CD4-positive, alpha-beta T cell (primary cell): Measurements from ENCODE around the gene MARCHF3. TPM values are rescaled to one million over a fixed set of nuclear protein-coding genes. Genes with fewer than 3 reads are reported as not detected.

Source experiments
- ATAC-seq: fragments of 200-7000 bp; cut with Tn5 transposase; one replicate; pipeline ENCODE4 v1.10.0; 2022; ENCODE audit warnings: mild to moderate bottlenecking; ENCODE audit not compliant: poor library complexity
- CTCF ChIA-PET: fragments of 350-600 bp; sonication (Branson Sonifier 250); formaldehyde crosslinking; loops from one replicate; lab custom pipeline; 2021; ENCODE audit warnings: antibody characterized with exemption, inconsistent platforms; lab: Charles Lee
- POLR2A ChIA-PET: fragments of 350-600 bp; sonication (Branson Sonifier 250); formaldehyde crosslinking; loops from one replicate; lab custom pipeline; 2021; ENCODE audit warnings: antibody characterized with exemption, inconsistent platforms; lab: Charles Lee
- DNase-seq, 14 experiments: peaks; one replicate each; pipeline ENCODE4 v3.0.0-alpha.2; 2013 to 2020; ENCODE audit warnings: mixed read lengths in 2 of 14
- H3K27ac ChIP-seq, 2 donors: one replicate each; pipeline versions ENCODE4 v1.5.1 to v1.7.0; 2013; ENCODE audit warnings: low read length in 2 of 2, low read depth in 1 of 2, mild to moderate bottlenecking in 1 of 2
- H3K27me3 ChIP-seq, 2 experiments: 1 replicate in 1 of 2; 2 replicates in 1 of 2; pipeline versions ENCODE4 v1.6.1 to v1.7.0; 2013; ENCODE audit warnings: low read length in 2 of 2, control low read depth in 1 of 2, mild to moderate bottlenecking in 1 of 2, moderate library complexity in 1 of 2; ENCODE audit not compliant: insufficient read depth in 2 of 2, control insufficient read depth in 1 of 2
- H3K36me3 ChIP-seq: one replicate; pipeline ENCODE4 v1.6.1; 2013; ENCODE audit warnings: low read length, control low read depth; ENCODE audit not compliant: insufficient read depth
- H3K4me1 ChIP-seq: one replicate; pipeline ENCODE4 v1.6.1; 2013; ENCODE audit warnings: low read length, control low read depth; ENCODE audit not compliant: insufficient read depth
- H3K4me3 ChIP-seq: one replicate; pipeline ENCODE4 v1.5.1; 2013; ENCODE audit warnings: mild to moderate bottlenecking, low read length, moderate library complexity
- H3K9me3 ChIP-seq, 2 experiments: 1 replicate in 1 of 2; 2 replicates in 1 of 2; pipeline versions ENCODE4 v1.6.1 to v1.7.0; 2013; ENCODE audit warnings: low read length in 2 of 2, mild to moderate bottlenecking in 2 of 2, control low read depth in 1 of 2, moderate library complexity in 1 of 2; ENCODE audit not compliant: control insufficient read depth in 1 of 2, insufficient read depth in 1 of 2
- H3K27ac Mint-ChIP-seq: one replicate; pipeline ENCODE4 v1.8.0; 2020; ENCODE audit warnings: mixed read lengths
- H3K27me3 Mint-ChIP-seq: one replicate; pipeline ENCODE4 v1.8.0; 2021; ENCODE audit warnings: mixed read lengths
- H3K36me3 Mint-ChIP-seq: one replicate; pipeline ENCODE4 v1.8.0; 2021; ENCODE audit warnings: low read depth, mixed read lengths
- H3K4me1 Mint-ChIP-seq: one replicate; pipeline ENCODE4 v1.8.0; 2021; ENCODE audit warnings: low read depth, mixed read lengths
- H3K4me3 Mint-ChIP-seq: one replicate; pipeline ENCODE4 v1.8.0; 2020; ENCODE audit warnings: mild to moderate bottlenecking, mixed read lengths
- H3K9me3 Mint-ChIP-seq: one replicate; pipeline ENCODE4 v1.8.0; 2020; ENCODE audit warnings: mixed read lengths
- CTCF ChIP-seq: fragments of 200-600 bp; IDR thresholded peaks from one replicate; pipeline ENCODE4 v1.8.0; 2022; ENCODE audit warnings: antibody characterized with exemption, mild to moderate bottlenecking
- intact Hi-C, 2 experiments: fragments of 100-400 bp; cut with DNase I in 1 of 2; cut with micrococcal nuclease in 1 of 2; formaldehyde crosslinking; loops; one replicate each; pipeline versions ENCODE4 v1.15.1 to v1.9.0; 2023 to 2025; cut with DNase I, micrococcal nuclease
- total RNA-seq, 174 experiments: library from RNA in 2 of 174; stranded (reverse) in 2 of 174; gene quantifications; one replicate each; pipeline ENCODE4 v1.2.3 and lab custom pipeline; 2021 to 2026

Gene MARCHF3
- total RNA-seq, 2 experiments from 2014 or later: 5.2 to 6.2 TPM

- Mint-ChIP-seq H3K9me3 (no peaks in the 10 kb centered on the region), H3K4me1 (peaks cover 56% of the 10 kb centered on the region), H3K36me3 (no peaks in the 10 kb centered on the region), H3K27ac (peak overlapping the region; percentile 90), H3K27me3 (no peaks in the 10 kb centered on the region), H3K4me3 (no peak overlapping the region)
- peaks cover 32% of the 10 kb centered on the region for H3K4me1 ChIP-seq
- H3K27me3 ChIP-seq: no peaks in the 10 kb centered on the region
- no peak overlapping the region for H3K27ac ChIP-seq
- CTCF ChIA-PET: no interaction called here
- DNase-seq (no peak), ATAC-seq (no peak)
- TF ChIP-seq CTCF: no peak
- H3K9me3 ChIP-seq: no peaks in the 10 kb centered on the region
- no peak overlapping the region for H3K4me3 ChIP-seq
- intact Hi-C loops: no loop called here
- H3K36me3 ChIP-seq: no peaks in the 10 kb centered on the region
- POLR2A ChIA-PET: interaction anchor here (0.7 to 1.3 kb wide), 2 partner anchors 43 to 382 kb away, joined by 3 to 4 read pairs; no protein-coding TSS in a partner anchor
Measured at GRCh38 chr5:126848253-126848652, 182.1 kb downstream of the MARCHF3 start.

GRCh38 chr5:126847826-126848251 is 182.5 kb downstream of the MARCHF3 start:
- no peaks in the 10 kb centered on the region for H3K36me3 ChIP-seq
- H3K9me3 ChIP-seq: no peaks in the 10 kb centered on the region
- ChIA-PET CTCF (no interaction called here), POLR2A (interaction anchor here (0.7 kb wide), 1 partner anchor 42 kb away, joined by 3 read pairs; no protein-coding TSS in a partner anchor)
- DNase-seq: no peak
- intact Hi-C loops: no loop called here
- H3K4me1 ChIP-seq: peaks cover 28% of the 10 kb centered on the region
- no peak overlapping the region for H3K27ac ChIP-seq
- Mint-ChIP-seq H3K27ac (peak overlapping the region; percentile 90), H3K36me3 (no peaks in the 10 kb centered on the region), H3K4me1 (peaks cover 52% of the 10 kb centered on the region), H3K4me3 (no peak overlapping the region), H3K27me3 (no peaks in the 10 kb centered on the region), H3K9me3 (no peaks in the 10 kb centered on the region)
- no peak overlapping the region for H3K4me3 ChIP-seq
- no peak for TF ChIP-seq CTCF
- no peaks in the 10 kb centered on the region for H3K27me3 ChIP-seq
- ATAC-seq: no peak

- ChIA-PET POLR2A (interaction anchor here (0.7 kb wide), 1 partner anchor 42 kb away, joined by 3 read pairs; no protein-coding TSS in a partner anchor), CTCF (no interaction called here)
- H3K36me3 ChIP-seq: no peaks in the 10 kb centered on the region
- Mint-ChIP-seq H3K9me3 (no peaks in the 10 kb centered on the region), H3K4me1 (peaks cover 48% of the 10 kb centered on the region), H3K27ac (peak overlapping the region; percentile 90), H3K36me3 (no peaks in the 10 kb centered on the region), H3K27me3 (no peaks in the 10 kb centered on the region), H3K4me3 (no peak overlapping the region)
- no peaks in the 10 kb centered on the region for H3K27me3 ChIP-seq
- no peak overlapping the region for H3K4me3 ChIP-seq
- peaks cover 24% of the 10 kb centered on the region for H3K4me1 ChIP-seq
- no peak for TF ChIP-seq CTCF
- no peaks in the 10 kb centered on the region for H3K9me3 ChIP-seq
- ATAC-seq: no peak
- intact Hi-C loops: no loop called here
- H3K27ac ChIP-seq: no peak overlapping the region
- DNase-seq: no peak
Measured at GRCh38 chr5:126847456-126847820, 182.9 kb downstream of the MARCHF3 start.
